ENCODE data around the gene C2CD2. TPM values are rescaled to one million over a fixed set of nuclear protein-coding genes. Genes with fewer than 3 reads are reported as not detected.

C2CD2 gene
- polyA plus RNA-seq, 1 of the 3 experiments (the other 2 are of a cell fraction): 9.7 TPM

- ChIA-PET CTCF (interaction anchor here (0.6 to 1.5 kb wide), 6 partner anchors 16 to 200 kb away, joined by 3 to 4 read pairs (median 3); no protein-coding TSS in a partner anchor), POLR2A (no interaction called here)
- Histone ChIP-seq H3K4me3 (ENCODE audit: low read depth in 2 of 2, low read length in 1 of 2) (no peak overlapping the region), H4K20me1 (ENCODE audit: insufficient read depth) (no peaks in the 10 kb centered on the region), H3K36me3 (replicated peaks in 1 of 2; ENCODE audit: control insufficient read depth in 1 of 2, insufficient read depth in 2 of 2, low read length in 1 of 2) (peaks cover 2 to 29% of the 10 kb centered on the region in 2 experiments), H3K27ac (ENCODE audit: low read depth in 2 of 2, low read length in 1 of 2) (no peak overlapping the region), H3K9me2 (no peaks in the 10 kb centered on the region), H3K9ac (no peak overlapping the region), H3K4me1 (ENCODE audit: control insufficient read depth in 1 of 2, insufficient read depth in 2 of 2, low read depth in 1 of 2, low read length in 1 of 2) (no peaks in the 10 kb centered on the region), H3K4me2 (no peak overlapping the region), H3K9me3 (no peaks in the 10 kb centered on the region), H3F3A (replicated peaks; ENCODE audit: insufficient read depth) (no peaks in the 10 kb centered on the region), H3K27me3 (ENCODE audit: insufficient read depth) (no peaks in the 10 kb centered on the region), H3K79me2 (ENCODE audit: insufficient read depth) (no peaks in the 10 kb centered on the region), H2AFZ (ENCODE audit: low read depth) (no peak overlapping the region)
- WGBS (ENCODE audit: low lambda C conversion rate): 100% methylated on average over 3 of the region's 4 CpGs
- no peak for DNase-seq
- TF ChIP-seq NRF1 (IDR thresholded peaks at IDR 0.05; ENCODE audit: low read depth, low read length): no peak
- TF ChIP-seq CTCF (IDR thresholded peaks at IDR 0.05): no peak
- no peak for TF ChIP-seq IRF3 (IDR thresholded peaks at IDR 0.05; ENCODE audit: low read depth, low read length)
- TF ChIP-seq ELF1 (IDR thresholded peaks at IDR 0.05): no peak
- no peak for TF ChIP-seq FOSL2 (IDR thresholded peaks at IDR 0.05; ENCODE audit: borderline replicate concordance, low read depth)
- no peak for TF ChIP-seq ZBTB33 (IDR thresholded peaks at IDR 0.05; ENCODE audit: borderline replicate concordance, low read depth)
- no peak for TF ChIP-seq JUND (IDR thresholded peaks at IDR 0.05)
- TF ChIP-seq EP300 (IDR thresholded peaks at IDR 0.05; ENCODE audit: borderline replicate concordance in 1 of 2, low read depth in 1 of 2, low read length in 1 of 2): no peak
- TF ChIP-seq SIN3A (IDR thresholded peaks at IDR 0.05; ENCODE audit: borderline replicate concordance, low read depth, low read length): no peak
- TF ChIP-seq MXI1 (IDR thresholded peaks at IDR 0.05; ENCODE audit: low read depth, low read length): no peak
- no peak for TF ChIP-seq EZH2phosphoT487 (IDR thresholded peaks at IDR 0.05; ENCODE audit: borderline replicate concordance, low read depth)
- TF ChIP-seq USF2 (IDR thresholded peaks at IDR 0.05; ENCODE audit: borderline replicate concordance, low read depth, low read length): no peak
- no peak for TF ChIP-seq GATA2 (CRISPR knock-in tag; IDR thresholded peaks at IDR 0.05)
Measured at GRCh38 chr21:41917531-41917930, 36.3 kb downstream of the C2CD2 start.
